Ramos (cell line): ENCODE data around the gene RNF186.

Experiments
- in situ Hi-C: fragments of 300-500 bp; cut with MboI; formaldehyde crosslinking; loops from one replicate; pipeline ENCODE4 v1.14.3; 2022; ENCODE audit warnings: low sequenced_read_pairs; ENCODE audit not compliant: unreplicated experiment

RNF186 gene

GRCh38 chr1:19769211-19769932 lies 45.7 kb downstream of the RNF186 start:
- in situ Hi-C loops: no loop called here

- in situ Hi-C loops: no loop called here
These were observed 46.5 kb downstream of the RNF186 start for GRCh38 chr1:19768353-19769210.

- in situ Hi-C loops: no loop called here
These were observed 49.5 kb downstream of the RNF186 start for GRCh38 chr1:19765623-19766022.

GRCh38 chr1:19764848-19765247 lies 50.2 kb downstream of the RNF186 start:
- in situ Hi-C loops: no loop called here
